Measurements from ENCODE around the gene KIAA1671.

Gene KIAA1671

DNA sequence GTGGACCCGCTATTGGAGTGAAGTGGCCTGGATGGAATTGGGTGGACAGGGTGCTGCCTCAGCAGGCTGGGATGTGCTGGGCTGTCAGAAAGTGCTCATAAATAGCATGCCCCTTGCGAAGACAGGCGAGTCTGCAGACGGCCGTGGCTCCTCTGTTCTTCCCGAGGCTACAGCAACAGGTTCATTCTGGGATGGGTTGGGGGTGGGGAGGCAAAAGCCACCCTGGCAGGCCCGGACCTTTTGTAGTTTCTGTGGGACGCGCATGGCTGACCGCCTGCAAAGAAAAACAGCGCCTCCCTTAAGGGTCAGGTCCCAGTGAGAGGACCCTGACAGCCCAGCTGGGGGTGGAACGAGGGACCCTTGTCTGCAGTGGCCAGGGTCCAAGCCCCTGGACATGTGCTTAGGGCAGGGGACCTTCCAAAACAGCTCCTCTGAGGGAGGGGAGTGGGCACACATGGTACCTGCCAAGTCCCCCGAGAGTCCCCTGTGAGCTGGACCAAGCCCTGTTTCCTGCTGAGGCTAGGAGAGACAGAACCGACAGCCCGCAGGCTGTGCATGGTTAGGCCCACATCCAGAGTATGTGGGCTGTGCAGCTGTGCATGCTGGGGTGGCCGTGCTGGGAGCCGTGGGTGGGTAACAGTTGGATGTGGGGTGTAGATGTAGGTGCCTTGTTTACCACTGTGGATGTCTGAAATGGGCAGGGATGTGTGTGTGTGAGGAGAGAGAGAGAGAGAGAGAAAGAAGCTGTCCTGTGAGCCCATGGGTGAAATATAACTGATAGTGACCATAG lies 247.4 kb downstream of the KIAA1671 start, which contains the start of gene CRYBB3:
TSS of gene CRYBB3 (plus strand) at position 128 of the 790 bp plus-strand sequence. CDS start 1,539 bp downstream, outside the sequence.
- Histone ChIP-seq H3K4me2 (ENCODE audit: low read depth, low read length, poor library complexity, severe bottlenecking) (no peak within 1 kb of the TSS), H3K9me2 (replicated peaks; ENCODE audit: insufficient read depth, low read length) (no peaks in the 10 kb centered on the region), H3K27me3 (ENCODE audit: low read length) (no peaks in the 10 kb centered on the region), H4K20me1 (ENCODE audit: low read depth, low read length) (no peaks in the 10 kb centered on the region), H3F3A (ENCODE audit: insufficient read depth) (no peaks in the 10 kb centered on the region), H3K4me3 (ENCODE audit: insufficient read depth, low read length, poor library complexity, severe bottlenecking) (no peak within 1 kb of the TSS), H3K27ac (ENCODE audit: low read depth, low read length) (no peak within 1 kb of the TSS), H3K9ac (ENCODE audit: low read length) (no peak within 1 kb of the TSS), H3K36me3 (ENCODE audit: low read length) (no peaks in the 10 kb centered on the region), H2AFZ (ENCODE audit: low read depth, low read length, severe bottlenecking) (no peak within 1 kb of the TSS), H3K79me2 (ENCODE audit: insufficient read depth, low read length) (no peaks in the 10 kb centered on the region), H3K9me3 (ENCODE audit: insufficient read depth, low read length) (no peaks in the 10 kb centered on the region)
- TF ChIP-seq, protein P1, sequence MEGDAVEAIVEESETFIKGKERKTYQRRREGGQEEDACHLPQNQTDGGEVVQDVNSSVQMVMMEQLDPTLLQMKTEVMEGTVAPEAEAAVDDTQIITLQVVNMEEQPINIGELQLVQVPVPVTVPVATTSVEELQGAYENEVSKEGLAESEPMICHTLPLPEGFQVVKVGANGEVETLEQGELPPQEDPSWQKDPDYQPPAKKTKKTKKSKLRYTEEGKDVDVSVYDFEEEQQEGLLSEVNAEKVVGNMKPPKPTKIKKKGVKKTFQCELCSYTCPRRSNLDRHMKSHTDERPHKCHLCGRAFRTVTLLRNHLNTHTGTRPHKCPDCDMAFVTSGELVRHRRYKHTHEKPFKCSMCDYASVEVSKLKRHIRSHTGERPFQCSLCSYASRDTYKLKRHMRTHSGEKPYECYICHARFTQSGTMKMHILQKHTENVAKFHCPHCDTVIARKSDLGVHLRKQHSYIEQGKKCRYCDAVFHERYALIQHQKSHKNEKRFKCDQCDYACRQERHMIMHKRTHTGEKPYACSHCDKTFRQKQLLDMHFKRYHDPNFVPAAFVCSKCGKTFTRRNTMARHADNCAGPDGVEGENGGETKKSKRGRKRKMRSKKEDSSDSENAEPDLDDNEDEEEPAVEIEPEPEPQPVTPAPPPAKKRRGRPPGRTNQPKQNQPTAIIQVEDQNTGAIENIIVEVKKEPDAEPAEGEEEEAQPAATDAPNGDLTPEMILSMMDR (IDR thresholded peaks at IDR 0.05; ENCODE audit: insufficient read depth, low read length, poor library complexity, severe bottlenecking), result no peak
- TF ChIP-seq EZH2phosphoT487 (conservative IDR thresholded peaks at IDR 0.05; ENCODE audit: low read length), result no peak

DNA sequence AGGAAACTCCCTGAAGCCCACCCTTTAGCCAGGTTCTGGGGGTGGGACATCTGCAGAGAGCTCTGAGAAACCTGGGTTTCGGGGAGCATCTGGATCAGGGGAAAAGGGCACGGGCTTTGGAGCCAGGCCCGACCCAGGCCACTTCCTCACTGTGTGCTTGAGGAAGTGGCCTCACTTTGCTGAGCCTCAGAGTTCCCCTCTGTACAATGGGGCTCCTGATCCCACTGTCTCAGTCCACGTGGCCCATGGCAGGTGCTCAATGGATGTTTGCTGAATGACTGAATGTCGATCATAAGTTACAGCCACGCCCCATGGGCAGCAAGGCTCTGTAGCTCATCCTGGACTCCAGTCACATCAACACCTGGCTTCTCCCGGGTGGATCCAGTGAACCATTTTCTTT lies 248.5 kb downstream of the KIAA1671 start:
- Histone ChIP-seq H3K27ac (ENCODE audit: low read depth, low read length) (no peak overlapping the region), H3K36me3 (ENCODE audit: low read length) (no peaks in the 10 kb centered on the region), H3K79me2 (ENCODE audit: insufficient read depth, low read length) (no peaks in the 10 kb centered on the region), H2AFZ (ENCODE audit: low read depth, low read length, severe bottlenecking) (no peak overlapping the region), H3K27me3 (ENCODE audit: low read length) (no peaks in the 10 kb centered on the region), H3K4me3 (ENCODE audit: insufficient read depth, low read length, poor library complexity, severe bottlenecking) (no peak overlapping the region), H3K9ac (ENCODE audit: low read length) (no peak overlapping the region), H3F3A (ENCODE audit: insufficient read depth) (no peaks in the 10 kb centered on the region), H3K4me2 (ENCODE audit: low read depth, low read length, poor library complexity, severe bottlenecking) (no peak overlapping the region), H3K9me2 (replicated peaks; ENCODE audit: insufficient read depth, low read length) (no peaks in the 10 kb centered on the region), H3K9me3 (ENCODE audit: insufficient read depth, low read length) (no peaks in the 10 kb centered on the region), H4K20me1 (ENCODE audit: low read depth, low read length) (no peaks in the 10 kb centered on the region)
- no peak for TF ChIP-seq EZH2phosphoT487 (conservative IDR thresholded peaks at IDR 0.05; ENCODE audit: low read length)
- TF ChIP-seq, protein P1 (IDR thresholded peaks at IDR 0.05; ENCODE audit: insufficient read depth, low read length, poor library complexity, severe bottlenecking), result no peak

DNA sequence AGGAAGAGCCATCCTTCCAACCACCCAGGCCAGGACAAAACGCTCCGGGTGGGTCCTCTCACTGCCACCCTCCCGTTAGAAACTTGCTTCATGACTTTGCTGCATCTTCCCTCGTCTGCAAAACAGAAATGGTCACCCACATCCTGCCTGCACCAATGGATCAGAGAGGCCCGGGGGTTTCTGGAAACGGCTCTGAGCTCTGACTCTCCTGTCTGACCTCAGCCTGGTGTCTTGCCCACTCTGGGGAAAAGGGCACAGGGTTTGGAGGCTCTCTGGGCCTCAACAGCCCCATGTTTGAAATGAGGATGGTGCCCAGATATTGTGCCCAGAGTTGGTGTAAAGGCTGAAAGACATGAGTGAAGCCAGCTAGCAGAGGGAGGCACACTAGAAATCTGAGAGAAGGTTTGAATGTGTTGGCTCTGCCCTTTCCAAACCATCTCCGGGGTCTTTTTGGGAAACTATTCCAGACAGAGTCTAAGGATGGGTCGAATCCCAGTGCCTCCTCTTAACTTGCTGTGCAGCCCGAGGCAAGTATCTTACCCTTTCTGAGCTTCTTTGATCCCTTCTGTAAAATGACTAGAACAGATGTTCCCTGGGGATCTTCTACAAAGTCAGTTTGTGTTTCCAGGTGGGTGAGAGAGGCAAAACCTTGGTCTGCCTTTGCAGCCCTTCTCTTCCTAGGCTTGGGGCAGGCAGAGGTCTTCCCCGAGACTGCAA lies 249.2 kb downstream of the KIAA1671 start:
- Histone ChIP-seq H3K27ac (ENCODE audit: low read depth, low read length) (no peak overlapping the region), H3K4me3 (ENCODE audit: insufficient read depth, low read length, poor library complexity, severe bottlenecking) (no peak overlapping the region), H3K9ac (ENCODE audit: low read length) (no peak overlapping the region), H3K9me3 (ENCODE audit: insufficient read depth, low read length) (no peaks in the 10 kb centered on the region), H4K20me1 (ENCODE audit: low read depth, low read length) (no peaks in the 10 kb centered on the region), H3K4me2 (ENCODE audit: low read depth, low read length, poor library complexity, severe bottlenecking) (no peak overlapping the region), H3K79me2 (ENCODE audit: insufficient read depth, low read length) (no peaks in the 10 kb centered on the region), H3F3A (ENCODE audit: insufficient read depth) (no peaks in the 10 kb centered on the region), H3K9me2 (replicated peaks; ENCODE audit: insufficient read depth, low read length) (no peaks in the 10 kb centered on the region), H2AFZ (ENCODE audit: low read depth, low read length, severe bottlenecking) (no peak overlapping the region), H3K36me3 (ENCODE audit: low read length) (no peaks in the 10 kb centered on the region), H3K27me3 (ENCODE audit: low read length) (no peaks in the 10 kb centered on the region)
- TF ChIP-seq EZH2phosphoT487 (conservative IDR thresholded peaks at IDR 0.05; ENCODE audit: low read length), result no peak

Measured in SU-DHL-6 (cell line).